Neural crest cell (in vitro differentiated cells): ENCODE measurements around the gene FLYWCH1. TPM values are rescaled to one million over a fixed set of nuclear protein-coding genes. Genes with fewer than 3 reads are reported as not detected.

ENCODE experiments used
- DNase-seq: peaks from one replicate; pipeline ENCODE4 v3.0.0; 2021; ENCODE audit warnings: low read depth, mixed read lengths, low spot score
- H3K27ac Mint-ChIP-seq: one replicate; pipeline ENCODE4 v1.8.0; 2021; ENCODE audit warnings: mild to moderate bottlenecking, mixed read lengths; ENCODE audit not compliant: unreplicated experiment
- H3K27me3 Mint-ChIP-seq: 2 replicates; pipeline ENCODE4 v1.8.0; 2021; ENCODE audit warnings: low read depth, mild to moderate bottlenecking, mixed read lengths
- H3K36me3 Mint-ChIP-seq: 2 replicates; pipeline ENCODE4 v1.8.0; 2021; ENCODE audit warnings: low read depth, mild to moderate bottlenecking, mixed read lengths
- H3K4me1 Mint-ChIP-seq: 2 replicates; pipeline ENCODE4 v1.8.0; 2021; ENCODE audit warnings: mixed read lengths
- H3K4me3 Mint-ChIP-seq: one replicate; pipeline ENCODE4 v1.8.0; 2021; ENCODE audit warnings: mild to moderate bottlenecking, mixed read lengths
- H3K9me3 Mint-ChIP-seq: 2 replicates; pipeline ENCODE4 v1.8.0; 2021; ENCODE audit warnings: mixed read lengths
- CTCF ChIP-seq: fragments of 200-600 bp; sonication (generic); conservative IDR thresholded peaks from 2 replicates; pipeline ENCODE4 v1.5.0; 2021; ENCODE audit warnings: antibody characterized with exemption, mild to moderate bottlenecking
- total RNA-seq: library from RNA; stranded (reverse); gene quantifications from 2 replicates; pipeline ENCODE4 v1.2.1, GENCODE V29; 2021

FLYWCH1 gene
- total RNA-seq, 1 donor from 2014 or later = 26.4 TPM

GRCh38 chr16:2915196-2915929 is 3.6 kb downstream of the FLYWCH1 start:
- peaks cover 5% of the 10 kb centered on the region for H3K36me3 Mint-ChIP-seq
- no peak overlapping the region for H3K27ac Mint-ChIP-seq
- DNase-seq = no peak
- H3K4me3 Mint-ChIP-seq = peak overlapping the region; percentile 41
- no peaks in the 10 kb centered on the region for H3K9me3 Mint-ChIP-seq
- peaks cover 29% of the 10 kb centered on the region for H3K4me1 Mint-ChIP-seq
- H3K27me3 Mint-ChIP-seq = peaks cover 13% of the 10 kb centered on the region
- no peak for TF ChIP-seq CTCF

GRCh38 chr16:2919511-2920255 is 8.0 kb downstream of the FLYWCH1 start:
- peak; percentile 96 for TF ChIP-seq CTCF
- H3K36me3 Mint-ChIP-seq = peaks cover 11% of the 10 kb centered on the region
- no peaks in the 10 kb centered on the region for H3K9me3 Mint-ChIP-seq
- peak; percentile 72 for DNase-seq
- peak overlapping the region; percentile 64 for H3K4me3 Mint-ChIP-seq
- peaks cover 7% of the 10 kb centered on the region for H3K4me1 Mint-ChIP-seq
- H3K27ac Mint-ChIP-seq = no peak overlapping the region
- no peaks in the 10 kb centered on the region for H3K27me3 Mint-ChIP-seq

GRCh38 chr16:2923481-2923880 is 11.8 kb downstream of the FLYWCH1 start:
- H3K27me3 Mint-ChIP-seq = no peaks in the 10 kb centered on the region
- peaks cover 15% of the 10 kb centered on the region for H3K4me1 Mint-ChIP-seq
- TF ChIP-seq CTCF = no peak
- no peak overlapping the region for H3K27ac Mint-ChIP-seq
- H3K4me3 Mint-ChIP-seq = no peak overlapping the region
- no peaks in the 10 kb centered on the region for H3K9me3 Mint-ChIP-seq
- peaks cover 11% of the 10 kb centered on the region for H3K36me3 Mint-ChIP-seq
- DNase-seq = no peak

GRCh38 chr16:2924901-2925755 is 13.4 kb downstream of the FLYWCH1 start:
- Mint-ChIP-seq H3K4me1 (peaks cover 9% of the 10 kb centered on the region), H3K27me3 (no peaks in the 10 kb centered on the region), H3K36me3 (peaks cover 6% of the 10 kb centered on the region), H3K9me3 (no peaks in the 10 kb centered on the region), H3K4me3 (no peak overlapping the region), H3K27ac (no peak overlapping the region)
- TF ChIP-seq CTCF = no peak
- DNase-seq = no peak

GRCh38 chr16:2925951-2926649 is 14.4 kb downstream of the FLYWCH1 start:
- Mint-ChIP-seq H3K9me3 (no peaks in the 10 kb centered on the region), H3K4me3 (no peak overlapping the region), H3K36me3 (peaks cover 6% of the 10 kb centered on the region)

More at GRCh38 chr16:2925951-2926649, 14.4 kb downstream of the FLYWCH1 start:
- no peak for DNase-seq
- no peaks in the 10 kb centered on the region for H3K27me3 Mint-ChIP-seq
- H3K27ac Mint-ChIP-seq = no peak overlapping the region
- peaks cover 9% of the 10 kb centered on the region for H3K4me1 Mint-ChIP-seq
- TF ChIP-seq CTCF = no peak
